ENCODE results near the gene BCAP29.
A peak's percentile ranks its signal among the peaks of the same experiment; 100 is the strongest.

The BCAP29 gene

DNA sequence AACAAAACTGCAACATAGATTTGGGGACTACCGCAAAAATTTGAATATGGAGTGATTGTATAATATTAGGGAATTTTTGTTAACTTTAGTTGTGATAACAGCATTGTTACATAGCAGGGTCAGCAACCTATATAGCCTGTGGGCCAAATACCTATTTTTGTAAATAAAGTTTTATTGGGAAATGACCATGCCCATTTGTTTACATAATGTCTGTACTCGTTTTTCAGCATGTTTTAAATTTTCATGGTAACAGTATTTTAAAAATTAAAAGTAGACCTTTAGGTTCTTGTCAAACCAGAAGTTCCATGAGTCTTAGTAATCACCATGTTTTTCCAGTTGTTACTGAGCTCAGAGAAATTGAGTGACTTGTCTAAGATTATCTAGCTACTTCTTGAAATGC lies 4.7 kb downstream of the BCAP29 start:
- DNase-seq = no peak

DNA sequence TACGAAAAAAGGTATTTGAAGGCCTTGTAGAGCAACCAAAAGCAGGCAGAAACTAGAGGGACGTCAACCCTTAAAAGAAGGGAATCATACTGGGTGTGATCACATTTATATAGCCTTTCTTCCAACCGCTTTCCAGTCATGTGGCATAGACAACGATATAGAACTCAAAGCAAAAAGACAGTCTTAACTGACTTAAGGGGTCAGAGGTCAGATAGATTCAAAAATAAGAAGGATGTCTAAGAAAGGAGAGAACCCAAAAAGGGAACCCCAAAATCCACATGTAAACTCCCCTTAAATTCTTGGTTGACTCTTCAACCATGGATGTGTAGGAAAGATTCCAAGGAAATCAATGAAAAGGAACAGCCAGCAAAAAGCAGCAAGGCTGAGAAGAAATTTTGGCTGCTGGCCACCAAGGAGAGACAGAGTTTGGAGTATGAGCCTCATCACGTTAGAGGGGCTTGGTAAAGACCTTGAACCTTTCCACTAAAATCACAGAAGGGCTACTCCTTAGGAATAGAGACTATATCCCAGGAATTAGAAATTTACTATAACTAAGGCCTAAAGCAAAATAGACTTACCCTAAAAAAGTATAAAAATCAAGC lies 8.6 kb downstream of the BCAP29 start:
- no peak for DNase-seq

DNA sequence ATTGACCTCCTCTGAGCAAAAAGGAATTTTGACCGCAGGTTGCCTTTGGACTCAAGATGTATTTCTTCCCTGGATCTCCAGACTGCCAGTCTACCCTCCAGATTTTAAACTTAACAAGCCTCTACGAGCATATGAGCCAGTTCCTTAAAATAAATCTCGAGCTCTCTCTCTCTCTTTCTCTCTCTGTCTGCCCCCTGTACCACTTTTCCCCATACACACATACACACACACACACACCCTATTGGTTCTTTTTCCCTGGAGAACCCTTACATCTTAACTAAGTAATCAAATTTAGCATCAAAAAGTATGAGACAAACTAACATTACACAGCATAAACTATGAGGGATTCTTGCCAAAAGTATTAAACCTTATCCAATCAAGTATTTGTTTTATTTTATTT lies 11.4 kb downstream of the BCAP29 start:
- DNase-seq = no peak

GRCh38 chr7:107592361-107593024 lies 12.4 kb downstream of the BCAP29 start:
- DNase-seq = peak; percentile 87

GRCh38 chr7:107593025-107593410 lies 13.0 kb downstream of the BCAP29 start:
- DNase-seq = no peak

GRCh38 chr7:107594961-107595737 lies 15.1 kb downstream of the BCAP29 start:
- peak; percentile 94 for DNase-seq

GRCh38 chr7:107596881-107597581 lies 17.0 kb downstream of the BCAP29 start:
- no peak for DNase-seq

GRCh38 chr7:107597582-107597916 lies 17.5 kb downstream of the BCAP29 start:
- DNase-seq = no peak

- no peak for DNase-seq
Measured at GRCh38 chr7:107597953-107598352, 17.9 kb downstream of the BCAP29 start.

GRCh38 chr7:107599262-107599661 lies 19.2 kb downstream of the BCAP29 start:
- no peak for DNase-seq

- DNase-seq = no peak
Measured at GRCh38 chr7:107600816-107601215, 20.8 kb downstream of the BCAP29 start.

GRCh38 chr7:107605218-107605815 lies 25.3 kb downstream of the BCAP29 start:
- DNase-seq = no peak

DNA sequence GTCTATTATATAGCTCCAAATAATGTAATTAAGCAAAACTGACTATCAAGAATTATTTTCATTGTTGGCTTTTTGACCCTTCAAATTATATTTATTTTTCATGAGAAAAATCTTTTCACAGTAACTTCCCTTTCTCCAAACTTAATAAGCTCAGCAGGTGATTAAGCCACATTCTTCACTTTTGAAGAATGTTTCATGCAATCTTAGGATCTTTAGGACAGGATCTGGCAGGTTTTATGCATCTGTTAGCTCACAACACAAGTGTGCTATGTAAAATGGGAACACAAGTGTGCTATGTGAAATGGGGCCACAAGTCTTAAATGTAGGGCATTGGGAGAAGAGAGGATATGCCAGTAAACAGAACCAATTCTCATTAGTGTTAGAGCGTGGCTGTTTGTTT lies 26.3 kb downstream of the BCAP29 start:
- DNase-seq = no peak

DNA sequence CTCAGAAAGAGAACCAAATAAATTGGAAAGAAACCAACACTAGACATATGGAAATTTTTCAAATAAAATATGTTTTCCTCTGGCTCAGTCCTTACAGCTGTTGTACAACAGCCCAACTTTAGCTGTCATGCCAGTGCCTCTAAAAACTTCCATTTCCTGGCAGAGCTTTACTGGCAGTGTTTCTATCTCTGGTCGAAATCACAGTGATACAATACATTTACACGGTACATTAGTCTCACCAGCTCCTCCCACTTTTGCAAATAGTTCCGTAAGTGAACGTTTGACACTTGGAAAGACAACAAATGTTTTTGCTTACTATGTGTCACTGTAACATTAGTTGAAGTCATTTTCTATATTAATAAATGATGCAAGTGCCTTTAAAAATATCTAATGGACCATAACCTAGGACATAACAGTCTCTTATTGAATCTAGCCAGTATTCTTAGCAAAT lies 29.8 kb downstream of the BCAP29 start:
- no peak for DNase-seq

DNA sequence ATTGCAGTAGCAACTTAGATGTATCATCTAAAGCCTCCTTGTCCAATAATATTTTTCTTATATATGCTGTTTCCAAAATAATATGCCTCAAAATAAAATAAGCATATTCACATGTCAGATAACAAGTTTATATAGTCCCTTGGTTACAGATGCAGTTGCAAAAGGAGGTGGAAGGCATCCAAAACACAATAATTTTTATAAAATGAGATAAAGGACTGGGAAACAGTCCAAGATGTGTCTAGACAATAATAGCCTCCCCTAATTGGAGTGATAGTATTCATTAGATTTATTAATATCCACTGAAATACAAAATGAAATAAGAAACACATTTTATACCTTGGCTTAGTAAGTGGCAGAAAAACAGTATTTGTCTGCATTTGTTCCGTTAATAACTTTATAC lies 30.3 kb downstream of the BCAP29 start:
- no peak for DNase-seq

GRCh38 chr7:107613439-107613838 lies 33.4 kb downstream of the BCAP29 start:
- no peak for DNase-seq

DNA sequence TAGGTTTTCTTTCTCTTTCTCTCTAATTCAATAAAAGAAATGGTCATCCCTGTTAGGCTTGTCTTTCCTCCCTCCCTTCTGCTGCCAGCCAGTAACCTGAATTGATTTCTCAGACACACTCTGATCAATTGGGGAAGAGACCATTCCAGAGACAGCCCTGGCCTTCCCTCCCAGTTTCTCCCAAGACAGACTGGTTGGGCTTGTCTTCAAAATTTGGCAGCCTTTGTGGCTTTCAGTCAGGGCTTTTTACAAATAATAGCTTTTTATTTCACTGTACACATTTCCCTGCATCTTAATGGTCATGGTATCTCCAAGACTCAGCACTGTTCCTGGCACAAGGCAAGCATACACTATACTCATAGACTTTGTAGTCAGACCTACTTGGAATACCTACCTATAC lies 33.9 kb downstream of the BCAP29 start:
- peak; percentile 34 for DNase-seq

GRCh38 chr7:107614425-107614824 lies 34.4 kb downstream of the BCAP29 start:
- peak; percentile 91 for DNase-seq

DNA sequence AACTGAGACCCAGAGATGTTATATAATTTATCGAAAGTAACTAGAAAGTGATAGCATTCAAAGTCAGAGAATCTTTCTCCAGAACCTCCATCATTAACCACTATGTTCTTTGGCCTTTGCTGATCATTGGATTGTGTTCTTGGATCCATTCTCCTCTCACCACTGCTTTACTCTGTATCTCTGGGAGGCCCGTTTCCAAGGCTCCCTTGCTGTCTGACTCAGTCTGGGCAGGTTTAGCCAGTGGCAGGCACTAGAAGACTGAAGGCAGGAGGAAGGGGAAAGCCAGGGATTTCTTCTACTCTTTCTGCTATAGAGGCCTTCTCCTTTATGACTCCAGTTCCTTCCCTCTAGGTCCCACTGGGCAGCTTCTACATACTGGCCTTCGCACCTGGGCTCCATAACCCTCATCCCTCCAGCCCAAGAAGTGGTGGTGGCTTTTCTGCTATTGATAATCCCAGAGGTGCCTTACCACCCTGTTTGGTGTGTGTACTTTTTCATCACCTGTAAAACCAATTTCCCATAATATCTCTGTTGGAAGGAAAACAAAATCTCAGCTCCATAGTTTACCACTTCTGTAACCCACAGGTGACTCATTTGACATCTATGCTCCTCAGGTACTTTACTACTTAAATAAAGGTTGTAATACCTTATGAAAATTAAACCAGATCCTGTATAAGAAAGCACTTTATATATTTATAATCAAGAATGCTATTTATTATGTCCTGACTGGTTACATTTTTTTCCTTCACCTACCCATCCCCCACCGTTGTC lies 36.0 kb downstream of the BCAP29 start:
- DNase-seq = no peak

DNA sequence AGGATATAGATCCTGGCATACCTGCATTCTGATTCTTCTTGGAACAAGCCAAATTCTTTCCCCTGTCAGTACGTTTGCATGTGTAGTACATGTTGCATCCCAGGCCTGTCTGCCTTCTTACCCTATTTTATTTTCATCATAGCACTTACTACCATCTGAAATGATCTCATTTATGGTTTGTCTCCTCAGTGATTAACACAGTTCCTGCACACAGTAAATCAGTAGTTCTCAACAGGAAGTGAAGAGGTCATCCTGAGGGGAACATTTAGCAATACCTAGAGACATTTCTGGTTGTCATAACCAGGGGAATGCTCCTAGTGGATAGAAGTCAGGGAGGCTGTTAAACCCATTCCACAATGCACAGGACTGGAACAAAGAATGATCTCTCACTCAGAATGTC lies 42.4 kb downstream of the BCAP29 start:
- peak; percentile 85 for DNase-seq

DNA sequence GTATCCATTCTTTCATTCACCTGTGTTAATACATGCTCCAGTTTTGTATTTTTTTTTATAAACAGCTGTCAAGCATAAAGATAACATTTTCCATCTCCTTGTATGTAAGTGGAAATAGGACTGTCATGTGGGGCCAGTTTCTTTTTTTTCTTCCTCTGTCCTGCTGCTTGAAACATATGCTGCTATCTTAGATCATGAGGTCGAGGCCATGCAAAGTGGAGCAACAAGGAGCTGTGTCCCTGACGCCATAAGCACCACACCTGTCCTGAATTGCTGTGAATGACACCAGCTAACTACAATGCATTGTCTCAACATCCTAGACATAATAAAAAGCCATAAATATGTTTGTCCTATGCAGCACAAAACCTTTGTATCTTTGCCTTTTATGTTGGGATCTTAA lies 42.8 kb downstream of the BCAP29 start:
- no peak for DNase-seq

- DNase-seq = no peak
Measured at GRCh38 chr7:107627002-107627401, 47.0 kb downstream of the BCAP29 start.

Measured in fibroblast of skin of right biceps (primary cell).